Measurements from ENCODE around the gene ARHGEF39.

DNA sequence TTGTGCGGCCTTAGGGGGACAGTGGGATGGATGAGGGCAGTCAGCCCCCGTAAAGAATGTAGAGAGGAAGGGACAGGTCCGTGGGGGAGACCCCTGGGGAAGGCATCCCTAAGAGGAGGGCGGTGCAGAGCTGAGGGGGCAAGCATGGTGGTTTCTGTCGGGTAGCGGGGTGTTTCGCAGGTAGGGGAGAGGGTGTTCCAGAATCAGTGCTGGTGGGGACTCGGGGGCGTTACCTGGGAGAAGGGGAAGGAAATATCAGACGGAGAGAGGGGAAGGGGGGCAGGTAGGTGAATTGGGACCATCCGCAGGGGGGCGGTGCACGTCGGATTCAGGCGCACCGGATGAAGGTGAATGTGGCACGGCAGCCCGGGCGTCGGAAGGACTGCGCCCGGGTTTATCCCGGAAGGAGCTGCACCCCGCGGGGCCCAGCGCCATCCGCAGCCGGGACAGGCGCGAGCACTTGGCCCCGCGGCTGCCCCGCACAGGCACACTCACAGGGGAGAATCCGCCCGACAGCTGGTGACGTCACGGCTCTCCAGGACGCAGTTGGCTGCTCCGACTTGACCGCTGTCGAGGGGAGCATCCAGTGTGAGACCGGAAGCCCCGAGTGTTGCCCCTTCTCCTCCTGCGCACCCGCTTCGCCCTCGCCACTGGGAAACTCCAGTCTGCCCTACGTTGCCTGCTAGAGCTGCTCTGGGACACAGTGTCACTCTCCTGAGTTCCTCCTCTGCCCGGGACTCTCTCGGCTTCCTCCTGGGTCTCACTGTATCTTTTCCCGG is 48.1 kb downstream of the ARHGEF39 start:
- TF ChIP-seq, protein P1, sequence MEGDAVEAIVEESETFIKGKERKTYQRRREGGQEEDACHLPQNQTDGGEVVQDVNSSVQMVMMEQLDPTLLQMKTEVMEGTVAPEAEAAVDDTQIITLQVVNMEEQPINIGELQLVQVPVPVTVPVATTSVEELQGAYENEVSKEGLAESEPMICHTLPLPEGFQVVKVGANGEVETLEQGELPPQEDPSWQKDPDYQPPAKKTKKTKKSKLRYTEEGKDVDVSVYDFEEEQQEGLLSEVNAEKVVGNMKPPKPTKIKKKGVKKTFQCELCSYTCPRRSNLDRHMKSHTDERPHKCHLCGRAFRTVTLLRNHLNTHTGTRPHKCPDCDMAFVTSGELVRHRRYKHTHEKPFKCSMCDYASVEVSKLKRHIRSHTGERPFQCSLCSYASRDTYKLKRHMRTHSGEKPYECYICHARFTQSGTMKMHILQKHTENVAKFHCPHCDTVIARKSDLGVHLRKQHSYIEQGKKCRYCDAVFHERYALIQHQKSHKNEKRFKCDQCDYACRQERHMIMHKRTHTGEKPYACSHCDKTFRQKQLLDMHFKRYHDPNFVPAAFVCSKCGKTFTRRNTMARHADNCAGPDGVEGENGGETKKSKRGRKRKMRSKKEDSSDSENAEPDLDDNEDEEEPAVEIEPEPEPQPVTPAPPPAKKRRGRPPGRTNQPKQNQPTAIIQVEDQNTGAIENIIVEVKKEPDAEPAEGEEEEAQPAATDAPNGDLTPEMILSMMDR (IDR thresholded peaks at IDR 0.05; ENCODE audit: poor library complexity) = peak; percentile 21
- TF ChIP-seq EZH2phosphoT487 (IDR thresholded peaks at IDR 0.05; ENCODE audit: low read depth, severe bottlenecking, unreplicated experiment) (no peak), EZH2 (IDR thresholded peaks at IDR 0.05; ENCODE audit: borderline replicate concordance) (no peak)

All from hepatocyte (in vitro differentiated cells).